NCI-H1436 treated with DMSO at 0.1 percent for 48 hours (cell line): Measurements from ENCODE around the gene ROMO1.
"Not testable (repeated sequence)": the region's sequence is repeated elsewhere in the genome, so short reads cannot be mapped to it uniquely, and the experiment has no call there.

ENCODE experiments used
- DNase-seq: peaks from one replicate; lab custom pipeline; 2025; lab: John Stamatoyannopoulos, UW

The ROMO1 gene

DNA sequence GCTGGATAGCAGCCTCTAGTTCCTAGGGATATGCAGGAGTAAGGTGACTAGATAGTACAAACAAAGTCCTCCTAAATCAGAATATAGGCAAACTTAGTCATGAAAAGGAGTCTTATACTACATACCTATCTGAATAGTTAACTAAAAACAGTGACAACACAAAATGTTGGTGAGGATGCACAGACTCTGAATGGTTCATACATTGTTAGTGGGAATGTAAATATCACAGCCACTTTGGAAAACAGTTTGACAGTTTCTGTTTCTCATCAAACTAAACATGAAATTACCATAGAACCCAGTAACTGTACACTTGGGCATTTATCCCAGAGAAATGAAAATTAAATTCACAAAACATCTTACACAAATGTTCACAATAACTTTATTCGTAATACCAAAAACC is 17.2 kb upstream of the ROMO1 start:
- DNase-seq = no peak

DNA sequence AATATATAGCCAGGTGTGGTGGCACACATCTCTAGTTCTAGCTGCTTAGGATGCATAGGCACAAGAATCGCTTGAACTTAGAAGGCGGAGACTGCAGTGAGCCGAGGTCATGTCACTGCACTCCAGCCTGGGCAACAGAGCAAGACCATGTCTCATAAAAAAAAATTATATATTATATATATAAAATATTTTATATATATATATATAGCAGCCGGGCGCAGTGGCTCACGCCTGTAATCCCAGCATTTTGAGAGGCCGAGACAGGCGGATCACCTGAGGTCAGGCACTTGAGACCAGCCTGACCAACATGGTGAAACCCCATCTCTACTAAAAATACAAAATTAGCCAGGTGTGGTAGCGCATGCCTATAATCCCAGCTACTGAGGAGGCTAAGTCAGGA is 13.8 kb upstream of the ROMO1 start:
- DNase-seq = not testable (repeated sequence)

- not testable (repeated sequence) for DNase-seq
Observed at GRCh38 chr20:35686872-35687271, 12.3 kb upstream of the ROMO1 start.

GRCh38 chr20:35690265-35690664 is 8.9 kb upstream of the ROMO1 start:
- DNase-seq = no peak

DNA sequence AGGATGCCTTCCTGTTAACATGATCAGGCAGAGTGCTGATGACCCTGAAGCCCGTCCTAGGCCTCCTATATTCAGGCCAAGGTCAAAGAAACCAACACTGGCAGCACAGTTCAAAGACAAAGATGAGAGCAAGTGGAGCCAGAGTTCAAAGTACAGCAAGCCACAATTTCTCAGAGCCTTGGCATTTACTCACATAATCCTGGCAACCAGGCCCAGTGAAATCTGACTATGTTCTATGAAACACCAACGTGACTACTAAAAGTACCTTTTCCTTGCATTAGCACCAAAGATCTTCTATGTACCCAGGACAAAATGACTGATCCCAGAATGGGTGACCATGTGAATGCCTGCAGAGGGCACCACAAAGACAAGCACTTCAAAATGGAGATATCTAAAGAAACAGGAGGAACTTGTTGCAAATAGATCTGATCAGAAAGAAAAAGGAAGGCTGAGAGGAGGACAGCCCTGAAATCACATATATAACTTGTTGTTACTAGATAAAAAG is 3.9 kb upstream of the ROMO1 start:
- DNase-seq = no peak

- DNase-seq = no peak
Observed at GRCh38 chr20:35695978-35696377, 3.2 kb upstream of the ROMO1 start.

GRCh38 chr20:35697696-35698297 is 1.4 kb upstream of the ROMO1 start:
- no peak for DNase-seq

DNA sequence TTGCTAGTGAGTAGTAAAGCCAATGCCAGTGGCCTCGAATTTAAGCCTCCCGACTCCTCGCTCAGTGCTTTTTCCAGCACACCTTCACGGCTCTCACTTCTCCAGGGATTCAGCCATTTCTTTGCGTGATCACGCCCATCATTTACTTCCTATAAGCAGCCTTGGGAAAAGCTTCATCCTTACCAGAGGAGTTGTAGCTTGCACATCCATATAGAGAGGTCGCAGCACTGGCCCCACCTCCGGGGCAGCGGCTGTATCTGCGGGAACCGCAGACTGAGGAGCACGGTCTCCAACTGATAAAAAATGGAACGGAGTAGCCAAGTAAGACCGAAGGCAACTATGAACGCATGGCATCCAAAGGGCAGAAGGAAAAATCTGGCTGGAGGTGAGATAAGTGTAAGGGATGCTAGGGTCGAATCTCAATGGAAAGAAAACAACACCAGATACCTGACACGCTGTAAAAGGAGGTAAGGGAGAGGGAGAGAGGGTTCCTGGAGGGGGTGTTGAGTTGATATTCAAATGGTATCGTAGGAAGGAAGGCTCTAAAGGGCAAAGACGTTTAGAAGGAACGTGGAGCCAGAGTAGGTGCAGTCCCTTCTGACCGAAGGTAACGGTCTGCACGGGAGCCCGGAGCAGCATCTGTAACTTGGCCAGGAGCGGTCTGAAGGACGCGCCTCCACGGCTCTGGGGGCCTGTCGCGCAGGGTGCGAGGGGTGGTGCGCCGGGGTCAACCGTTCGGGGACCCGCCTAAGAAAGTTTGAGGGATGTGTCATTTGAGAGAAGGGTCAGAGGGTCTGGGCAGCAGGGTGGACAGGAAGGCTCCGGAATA is 693 bp upstream of the ROMO1 start:
- no peak for DNase-seq

- no peak for DNase-seq
Observed at GRCh38 chr20:35699957-35700624, 886 bp downstream of the ROMO1 start.

DNA sequence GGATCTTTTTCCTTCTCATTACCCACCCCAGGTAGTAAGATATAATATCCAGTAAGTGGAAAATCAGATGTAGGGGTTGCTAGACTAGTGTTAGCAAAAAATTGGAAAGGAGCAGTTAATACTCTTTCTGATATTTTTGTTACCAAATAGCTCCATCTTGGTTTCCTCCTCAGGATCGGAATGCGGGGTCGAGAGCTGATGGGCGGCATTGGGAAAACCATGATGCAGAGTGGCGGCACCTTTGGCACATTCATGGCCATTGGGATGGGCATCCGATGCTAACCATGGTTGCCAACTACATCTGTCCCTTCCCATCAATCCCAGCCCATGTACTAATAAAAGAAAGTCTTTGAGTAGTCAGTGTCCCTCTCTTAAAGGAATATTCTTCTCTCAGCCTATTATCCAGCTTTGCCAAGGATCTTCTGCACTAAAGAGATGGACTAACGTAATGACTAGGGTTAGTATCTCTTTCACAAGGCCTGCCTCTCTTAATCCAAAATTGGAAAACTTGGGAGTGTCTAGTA is 1.5 kb downstream of the ROMO1 start:
- DNase-seq = no peak

DNA sequence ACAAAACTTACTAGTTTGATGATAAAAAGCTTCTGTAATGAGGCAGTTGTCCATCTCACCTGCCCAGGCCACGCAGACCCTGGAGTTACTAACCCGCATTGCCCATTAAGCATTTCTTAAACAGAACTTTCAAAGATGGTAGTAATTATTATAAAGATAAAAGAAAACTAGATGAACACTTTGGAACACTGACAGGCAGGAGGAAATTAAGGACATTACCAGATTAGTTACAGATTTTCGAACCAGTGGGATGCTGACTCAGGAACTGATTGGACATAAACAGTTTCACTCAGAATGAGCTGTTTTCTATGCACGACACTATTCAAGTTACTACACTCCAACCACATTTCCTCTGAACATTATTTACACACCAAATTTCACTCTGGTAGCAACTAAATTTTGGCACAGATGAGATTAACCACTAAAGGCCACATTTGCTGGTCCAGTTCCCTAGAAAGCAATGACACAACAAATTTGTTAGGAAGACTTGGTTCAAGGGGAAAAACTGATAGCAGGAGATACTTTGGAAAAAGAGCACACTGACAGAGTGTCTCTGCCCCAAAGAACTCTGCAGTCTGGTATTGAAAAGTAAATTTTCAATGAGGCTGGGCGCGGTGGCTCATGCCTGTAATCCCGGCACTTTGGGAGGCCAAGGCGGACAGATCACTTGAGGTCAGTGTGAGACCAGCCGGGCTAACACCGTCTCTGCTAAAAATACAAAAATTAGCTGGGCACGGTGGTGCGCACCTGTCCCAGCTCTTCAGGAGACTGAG is 3.0 kb downstream of the ROMO1 start:
- DNase-seq = no peak

GRCh38 chr20:35702824-35703695 is 3.9 kb downstream of the ROMO1 start:
- no peak for DNase-seq

DNA sequence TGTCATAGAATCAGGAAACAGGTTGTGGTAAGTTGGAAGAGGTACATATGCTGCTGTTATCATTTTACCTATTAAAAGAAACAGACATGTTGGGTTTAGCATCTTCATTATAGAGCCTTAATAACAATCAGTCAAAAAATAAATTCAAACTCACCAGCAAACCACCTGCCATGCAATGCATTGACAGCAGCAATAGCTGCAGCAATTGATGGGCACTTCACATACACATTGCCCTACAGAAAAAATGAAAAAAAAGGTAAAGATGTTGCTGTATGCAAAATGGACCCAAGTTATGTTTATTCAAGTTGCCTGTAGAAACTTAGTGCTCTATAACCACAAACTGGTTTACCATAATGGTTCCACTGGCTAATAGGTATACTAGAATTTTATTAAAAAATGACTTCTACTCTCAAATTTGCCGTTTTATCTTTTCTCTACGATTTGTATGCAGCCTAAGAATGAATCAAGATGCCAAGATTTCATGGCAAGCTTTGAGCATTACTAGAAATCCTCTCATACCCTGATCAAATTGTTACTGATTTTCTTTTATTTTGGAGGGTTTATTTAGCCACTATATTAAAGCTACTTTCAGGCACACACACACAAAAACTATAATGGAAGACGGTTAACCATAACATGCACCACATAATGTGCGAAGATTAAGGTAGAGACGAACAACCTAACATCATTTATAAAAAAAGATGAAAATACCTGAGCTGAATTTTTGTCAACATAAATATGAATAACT is 5.5 kb downstream of the ROMO1 start:
- no peak for DNase-seq

GRCh38 chr20:35705894-35706293 is 6.7 kb downstream of the ROMO1 start:
- not testable (repeated sequence) for DNase-seq

- not testable (repeated sequence) for DNase-seq
Observed at GRCh38 chr20:35706591-35707529, 7.7 kb downstream of the ROMO1 start.

- no peak for DNase-seq
Observed at GRCh38 chr20:35708502-35708901, 9.3 kb downstream of the ROMO1 start.

DNA sequence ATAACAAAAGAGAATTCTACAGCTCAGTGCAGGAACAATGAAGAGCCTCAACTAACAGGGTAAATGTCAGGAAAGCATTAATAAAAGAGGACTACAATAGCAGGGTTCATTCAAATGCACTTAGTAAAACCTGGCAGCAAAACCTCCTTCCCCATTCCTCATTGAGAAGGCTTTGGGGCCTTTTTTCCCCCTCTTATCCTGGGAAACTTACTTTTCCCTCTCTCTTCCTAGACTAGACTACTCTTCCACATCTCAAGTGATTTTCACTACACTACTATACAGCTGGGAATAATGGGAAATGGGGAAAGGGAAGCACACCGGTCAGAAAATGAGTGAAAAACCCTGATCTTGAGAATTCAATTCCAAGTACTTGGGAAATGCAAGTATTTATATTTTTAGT is 10.1 kb downstream of the ROMO1 start:
- no peak for DNase-seq

DNA sequence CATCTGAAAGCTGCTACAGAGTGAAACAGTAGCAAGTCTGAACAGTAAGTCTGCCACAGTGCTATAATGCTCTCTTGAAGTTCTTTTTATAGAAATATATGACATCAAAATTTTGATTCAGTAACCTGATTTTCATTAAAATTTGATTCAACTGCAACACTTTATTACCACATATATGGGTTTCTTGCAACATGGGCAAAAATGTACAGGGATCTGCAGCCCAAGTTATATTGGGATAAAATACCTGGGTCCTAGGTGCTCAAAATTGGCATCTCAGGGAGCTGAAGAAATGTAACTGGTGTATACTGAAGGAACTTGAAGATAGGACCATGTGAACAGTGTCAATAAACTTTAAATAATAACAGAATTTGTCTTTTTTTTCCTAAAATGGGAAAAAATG is 10.8 kb downstream of the ROMO1 start:
- no peak for DNase-seq
